Endothelial cell of umbilical vein (primary cell): ENCODE measurements around the gene ARHGAP45. TPM values are rescaled to one million over a fixed set of nuclear protein-coding genes. Genes with fewer than 3 reads are reported as not detected.

ENCODE experiments used
- BruUV-seq: library from RNA; stranded (reverse); fragments of 400-500 nt; replicated peaks from 2 replicates; lab custom pipeline; 2021; lab: Mats Ljungman, UMichigan
- CTCF ChIA-PET: fragments of 300-600, 350-600 bp; sonication (Branson Sonifier 250); formaldehyde crosslinking; loops from one replicate; lab custom pipeline; 2021; ENCODE audit warnings: antibody characterized with exemption, inconsistent platforms; lab: Charles Lee
- POLR2A ChIA-PET: fragments of 300-600, 350-600 bp; sonication (Branson Sonifier 250); formaldehyde crosslinking; loops from one replicate; lab custom pipeline; 2021; ENCODE audit warnings: antibody characterized with exemption, inconsistent platforms; lab: Charles Lee
- DNase-seq: peaks from one replicate; pipeline ENCODE4 v3.0.0-alpha.2; 2011; ENCODE audit warnings: low read depth, low spot score
- FAIRE-seq: peaks from 2 replicates; lab custom pipeline; 2011; peaks lifted over from hg19 to GRCh38; lab: Jason Lieb, UNC
- H2AFZ ChIP-seq: 2 replicates; pipeline ENCODE4 v1.6.0; 2012; ENCODE audit warnings: low read depth, low read length, control low read depth, inconsistent platforms
- H3K27ac ChIP-seq: 2 replicates; pipeline ENCODE4 v1.5.1; 2011; ENCODE audit warnings: low read depth, mild to moderate bottlenecking, control low read depth, low read length, moderate library complexity; ENCODE audit not compliant: insufficient read depth
- H3K27me3 ChIP-seq, 2 experiments: 2 replicates each; pipeline versions ENCODE4 v1.6.0 to v1.6.1; 2011; ENCODE audit warnings: low read length in 2 of 2, mixed read lengths in 1 of 2; ENCODE audit not compliant: control insufficient read depth in 2 of 2, insufficient read depth in 2 of 2
- H3K36me3 ChIP-seq, 2 experiments: 2 replicates in 1 of 2; 3 replicates in 1 of 2; pipeline ENCODE4 v1.5.1; 2011; ENCODE audit warnings: low read length in 2 of 2, mild to moderate bottlenecking in 1 of 2, moderate library complexity in 1 of 2; ENCODE audit not compliant: control insufficient read depth in 2 of 2, insufficient read depth in 2 of 2; ENCODE audit errors: extremely low read depth in 1 of 2
- H3K4me1 ChIP-seq: 3 replicates; pipeline ENCODE4 v1.5.1; 2011; ENCODE audit warnings: mild to moderate bottlenecking, low read length; ENCODE audit not compliant: control insufficient read depth, insufficient read depth; ENCODE audit errors: extremely low read depth
- H3K4me2 ChIP-seq: 2 replicates; pipeline ENCODE4 v1.6.1; 2011; ENCODE audit warnings: low read length, control low read depth, mixed read lengths; ENCODE audit not compliant: insufficient read depth
- H3K4me3 ChIP-seq, 3 experiments: fragments of 200-600 bp in 1 of 3; sonication (generic), shearing (Covaris generic) in 1 of 3; replicated peaks in 1 of 3; 2 replicates each; pipeline ENCODE4 v1.5.1; 2011 to 2016; ENCODE audit warnings: control low read depth in 3 of 3, low read length in 3 of 3, mild to moderate bottlenecking in 2 of 3, inconsistent platforms in 1 of 3, low read depth in 1 of 3, moderate library complexity in 1 of 3; ENCODE audit not compliant: insufficient read depth in 1 of 3
- H3K79me2 ChIP-seq: 2 replicates; pipeline ENCODE4 v1.6.0; 2012; ENCODE audit warnings: low read length, inconsistent platforms; ENCODE audit not compliant: control insufficient read depth, insufficient read depth
- H3K9ac ChIP-seq: replicated peaks from 2 replicates; pipeline ENCODE3; 2011; ENCODE audit warnings: low read length, control low read depth; ENCODE audit not compliant: insufficient read depth; ENCODE audit errors: extremely low read depth
- H3K9me1 ChIP-seq: replicated peaks from 3 replicates; pipeline ENCODE4 v1.6.0; 2011; ENCODE audit warnings: mild to moderate bottlenecking, low read length; ENCODE audit not compliant: control insufficient read depth, insufficient read depth; ENCODE audit errors: extremely low read depth
- H3K9me3 ChIP-seq: replicated peaks from 2 replicates; pipeline ENCODE4 v1.5.1; 2012; ENCODE audit warnings: low read length, inconsistent platforms; ENCODE audit not compliant: control insufficient read depth, insufficient read depth
- H4K20me1 ChIP-seq: replicated peaks from 2 replicates; pipeline ENCODE3; 2011; ENCODE audit warnings: mild to moderate bottlenecking, low read length; ENCODE audit not compliant: control insufficient read depth, insufficient read depth; ENCODE audit errors: extremely low read depth
- GATA2 ChIP-seq: IDR thresholded peaks from 2 replicates; pipeline ENCODE4 v1.7.0; 2011; ENCODE audit warnings: low read depth, mild to moderate bottlenecking, moderate library complexity, mixed read lengths, low read length; ENCODE audit not compliant: insufficient read length, insufficient read depth
- POLR2A ChIP-seq: IDR thresholded peaks from 2 replicates; pipeline ENCODE4 v1.6.1; 2012; ENCODE audit warnings: low read depth, mild to moderate bottlenecking, control low read depth, low read length
- POLR2AphosphoS5 ChIP-seq: IDR thresholded peaks from 2 replicates; pipeline ENCODE4 v1.6.1; 2012; ENCODE audit warnings: low read depth, mild to moderate bottlenecking, control low read depth, low read length, moderate library complexity; ENCODE audit not compliant: insufficient read depth
- dilution Hi-C: fragments of 300-500 bp; cut with MboI; formaldehyde crosslinking; loops from one replicate; pipeline ENCODE4 v1.15.0; 2019; ENCODE audit warnings: low sequenced_read_pairs; ENCODE audit not compliant: extremely low pct_ligation_motif_present
- intact Hi-C: fragments of 100-400 bp; cut with micrococcal nuclease; formaldehyde crosslinking; loops from one replicate; pipeline ENCODE4 v1.10.0; 2022
- polyA plus RNA-seq, 4 experiments: library from polyadenylated mRNA; depleted of rRNA in 3 of 4; stranded (reverse) in 3 of 4; unstranded in 1 of 4; fragments of >200 nt; gene quantifications; 2 replicates each; pipeline versions ENCODE4 v1.2.1 to v1.2.3, GENCODE V29; 2011 to 2012; ENCODE audit warnings: missing spikeins in 1 of 4
- total RNA-seq: library from RNA; stranded (reverse); gene quantifications from 2 replicates; pipeline ENCODE4 v1.2.3, GENCODE V29; 2021
- TF ChIP-seq, protein P1 (sequence below): IDR thresholded peaks from 2 replicates; pipeline ENCODE4 v1.6.1; 2011; ENCODE audit not compliant: insufficient read depth, insufficient read length

ARHGAP45 gene
- total and polyA plus RNA-seq, 2 donors (not counting 3 experiments of a cell fraction or from before 2014, with no cell fraction given): 7.5 to 10.4 TPM

GRCh38 chr19:1103708-1104310 is 36.8 kb downstream of the ARHGAP45 start, which contains the start of gene GPX4:
TSS of gene GPX4 (plus strand) at chr19:1103994. CDS start at chr19:1104044, 50 bp downstream.
- peak within 1 kb of the TSS; percentile 93 for H3K27ac ChIP-seq
- dilution Hi-C loops: no loop called here
- peak within 1 kb of the TSS; percentile 74 for H3K9ac ChIP-seq
- intact Hi-C loops: loop anchor here (2.0 to 10.0 kb wide), 2 partner anchors 137 to 169 kb away; partner anchors contain the start of gene ATP5F1D
- peaks cover 2% of the 10 kb centered on the region for H3K9me3 ChIP-seq
- TF ChIP-seq GATA2: no peak
- peak; percentile 97 for TF ChIP-seq POLR2AphosphoS5
- peak; percentile 99 for TF ChIP-seq POLR2A
- H3K79me2 ChIP-seq: peaks cover 18% of the 10 kb centered on the region
- no peaks in the 10 kb centered on the region for H3K9me1 ChIP-seq
- no peak within 1 kb of the TSS for H2AFZ ChIP-seq
- FAIRE-seq (peak; percentile 100), DNase-seq (peak; percentile 99)
- peaks cover 31% of the 10 kb centered on the region for H3K4me1 ChIP-seq
- H3K27me3 ChIP-seq: no peaks in the 10 kb centered on the region
- peak within 1 kb of the TSS; percentile 65 for H3K4me2 ChIP-seq
- CTCF ChIA-PET: interaction anchor here (1.0 to 2.8 kb wide), 9 partner anchors 10 to 110 kb away, joined by 3 to 21 read pairs (median 4); no protein-coding TSS in a partner anchor
- BruUV-seq: no TSS peak
- H4K20me1 ChIP-seq: no peaks in the 10 kb centered on the region
- H3K36me3 ChIP-seq: peaks cover 2 to 18% of the 10 kb centered on the region in 2 experiments
- POLR2A ChIA-PET: interaction anchor here (0.7 to 1.6 kb wide), 5 partner anchors 21 to 111 kb away, joined by 3 to 4 read pairs (median 3); partner anchors contain the start of gene ABCA7
- peak within 1 kb of the TSS; percentile 33 to 58 (median 52) for H3K4me3 ChIP-seq

- no TSS peak for BruUV-seq
- peak; percentile 34 for TF ChIP-seq POLR2AphosphoS5
- TF ChIP-seq, protein P1, sequence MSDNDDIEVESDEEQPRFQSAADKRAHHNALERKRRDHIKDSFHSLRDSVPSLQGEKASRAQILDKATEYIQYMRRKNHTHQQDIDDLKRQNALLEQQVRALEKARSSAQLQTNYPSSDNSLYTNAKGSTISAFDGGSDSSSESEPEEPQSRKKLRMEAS: no peak
- POLR2A ChIA-PET: interaction anchor here (0.7 to 1.6 kb wide), 5 partner anchors 22 to 110 kb away, joined by 3 to 4 read pairs (median 3); partner anchors contain the start of gene ABCA7
- Histone ChIP-seq H3K9me3 (peaks cover 2% of the 10 kb centered on the region), H3K27me3 (no peaks in the 10 kb centered on the region), H3K4me1 (peaks cover 31% of the 10 kb centered on the region), H3K9me1 (no peaks in the 10 kb centered on the region), H3K4me2 (peak overlapping the region; percentile 65), H3K9ac (peak overlapping the region; percentile 74), H3K36me3 (peaks cover 2 to 20% of the 10 kb centered on the region in 2 experiments), H3K4me3 (peak overlapping the region; percentile 33 to 58 (median 52)), H4K20me1 (no peaks in the 10 kb centered on the region), H2AFZ (no peak overlapping the region), H3K79me2 (peaks cover 18% of the 10 kb centered on the region), H3K27ac (peak overlapping the region; percentile 71)
- DNase-seq (peak; percentile 60), FAIRE-seq (peak; percentile 74)
- dilution Hi-C loops (no loop called here), intact Hi-C loops (loop anchor here (10.0 kb wide), 1 partner anchor 170 kb away; no protein-coding TSS in a partner anchor)
- CTCF ChIA-PET: interaction anchor here (1.0 to 2.8 kb wide), 8 partner anchors 9 to 109 kb away, joined by 3 to 21 read pairs (median 4); no protein-coding TSS in a partner anchor
Observed at GRCh38 chr19:1104311-1105007, 37.5 kb downstream of the ARHGAP45 start.
